IPS-20b (cell line): ENCODE results near the gene AFG1L.
A peak's percentile ranks its signal among the peaks of the same experiment; 100 is the strongest.
"Not testable (repeated sequence)": the region's sequence is repeated elsewhere in the genome, so short reads cannot be mapped to it uniquely, and the experiment has no call there.

ENCODE experiments used
- H3K27ac ChIP-seq: one replicate; pipeline ENCODE4 v1.5.1; 2013; ENCODE audit warnings: low read length
- H3K27me3 ChIP-seq: 2 replicates; pipeline ENCODE4 v1.6.1; 2013; ENCODE audit warnings: mild to moderate bottlenecking, low read length, inconsistent platforms; ENCODE audit not compliant: insufficient read depth
- H3K36me3 ChIP-seq: 2 replicates; pipeline ENCODE4 v1.6.1; 2013; ENCODE audit warnings: low read depth, mild to moderate bottlenecking, inconsistent platforms, low read length, moderate library complexity; ENCODE audit not compliant: insufficient read depth
- H3K4me1 ChIP-seq: 2 replicates; pipeline ENCODE4 v1.6.1; 2013; ENCODE audit warnings: mild to moderate bottlenecking, control low read depth, inconsistent platforms, low read length, moderate library complexity; ENCODE audit not compliant: insufficient read depth
- H3K4me3 ChIP-seq: 2 replicates; pipeline ENCODE4 v1.5.1; 2013; ENCODE audit warnings: mild to moderate bottlenecking, low read length, inconsistent platforms
- H3K9ac ChIP-seq: 2 replicates; pipeline ENCODE4 v1.6.1; 2013; ENCODE audit warnings: low read depth, mild to moderate bottlenecking, inconsistent platforms, low read length, moderate library complexity
- H3K9me3 ChIP-seq: 2 replicates; pipeline ENCODE4 v1.6.1; 2013; ENCODE audit warnings: mild to moderate bottlenecking, low read depth, low read length, inconsistent platforms; ENCODE audit not compliant: insufficient read depth

Gene AFG1L

GRCh38 chr6:108293527-108294296, 1.1 kb upstream of the AFG1L start:
- Histone ChIP-seq H3K27ac (no peak overlapping the region), H3K9ac (no peak overlapping the region), H3K9me3 (no peaks in the 10 kb centered on the region), H3K4me1 (peaks cover 6% of the 10 kb centered on the region; the same call in 1 of the 2 replicates), H3K4me3 (peak overlapping the region; percentile 91), H3K27me3 (no peaks in the 10 kb centered on the region), H3K36me3 (no peaks in the 10 kb centered on the region)

- Histone ChIP-seq H3K4me3 (peak overlapping the region; percentile 91), H3K27me3 (no peaks in the 10 kb centered on the region), H3K9me3 (no peaks in the 10 kb centered on the region), H3K4me1 (peaks cover 6% of the 10 kb centered on the region; the same call in 1 of the 2 replicates), H3K27ac (no peak overlapping the region), H3K36me3 (no peaks in the 10 kb centered on the region), H3K9ac (peak overlapping the region; percentile 87; the same call in 1 of the 2 replicates)
Observed at GRCh38 chr6:108294297-108294726, 542 bp upstream of the AFG1L start.

GRCh38 chr6:108295676-108296075, 822 bp downstream of the AFG1L start:
- Histone ChIP-seq H3K36me3 (no peaks in the 10 kb centered on the region), H3K9me3 (no peaks in the 10 kb centered on the region), H3K4me3 (peak overlapping the region; percentile 91), H3K4me1 (peaks cover 6% of the 10 kb centered on the region; the same call in 1 of the 2 replicates), H3K27me3 (no peaks in the 10 kb centered on the region), H3K9ac (peak overlapping the region; percentile 87; the same call in 1 of the 2 replicates), H3K27ac (peak overlapping the region; percentile 91)

- no peaks in the 10 kb centered on the region for H3K4me1 ChIP-seq
- no peaks in the 10 kb centered on the region; the same call in 1 of the 2 replicates for H3K9me3 ChIP-seq
- H3K4me3 ChIP-seq: no peak overlapping the region
- no peak overlapping the region for H3K27ac ChIP-seq
- no peak overlapping the region for H3K9ac ChIP-seq
- no peaks in the 10 kb centered on the region for H3K36me3 ChIP-seq
- H3K27me3 ChIP-seq: no peaks in the 10 kb centered on the region
Observed at GRCh38 chr6:108302386-108302785, 7.5 kb downstream of the AFG1L start.

GRCh38 chr6:108304646-108305045, 9.8 kb downstream of the AFG1L start:
- Histone ChIP-seq H3K4me3 (no peak overlapping the region), H3K27ac (no peak overlapping the region), H3K36me3 (no peaks in the 10 kb centered on the region), H3K4me1 (no peaks in the 10 kb centered on the region), H3K9me3 (no peaks in the 10 kb centered on the region; the same call in 1 of the 2 replicates), H3K9ac (no peak overlapping the region), H3K27me3 (no peaks in the 10 kb centered on the region)

- H3K27me3 ChIP-seq, H3K9me3 ChIP-seq, H3K9ac ChIP-seq, H3K27ac ChIP-seq, H3K4me1 ChIP-seq, H3K36me3 ChIP-seq, H3K4me3 ChIP-seq: not testable (repeated sequence)
Observed at GRCh38 chr6:108308641-108309040, 13.8 kb downstream of the AFG1L start.

GRCh38 chr6:108309844-108310243, 15.0 kb downstream of the AFG1L start:
- no peaks in the 10 kb centered on the region for H3K27me3 ChIP-seq
- no peak overlapping the region for H3K4me3 ChIP-seq
- no peak overlapping the region for H3K27ac ChIP-seq
- no peaks in the 10 kb centered on the region for H3K9me3 ChIP-seq
- no peaks in the 10 kb centered on the region for H3K36me3 ChIP-seq
- no peak overlapping the region for H3K9ac ChIP-seq
- no peaks in the 10 kb centered on the region for H3K4me1 ChIP-seq

GRCh38 chr6:108312605-108313004, 17.8 kb downstream of the AFG1L start:
- H3K9me3 ChIP-seq: no peaks in the 10 kb centered on the region
- H3K9ac ChIP-seq: no peak overlapping the region
- H3K4me3 ChIP-seq: no peak overlapping the region
- H3K27me3 ChIP-seq: no peaks in the 10 kb centered on the region
- no peak overlapping the region for H3K27ac ChIP-seq
- no peaks in the 10 kb centered on the region for H3K36me3 ChIP-seq
- no peaks in the 10 kb centered on the region for H3K4me1 ChIP-seq

GRCh38 chr6:108321253-108321747, 26.4 kb downstream of the AFG1L start:
- no peaks in the 10 kb centered on the region for H3K27me3 ChIP-seq
- no peak overlapping the region for H3K9ac ChIP-seq
- no peak overlapping the region for H3K27ac ChIP-seq
- no peak overlapping the region for H3K4me3 ChIP-seq
- no peaks in the 10 kb centered on the region for H3K4me1 ChIP-seq
- peaks cover 5% of the 10 kb centered on the region; the same call in 1 of the 2 replicates for H3K36me3 ChIP-seq
- H3K9me3 ChIP-seq: no peaks in the 10 kb centered on the region

- Histone ChIP-seq H3K9ac (no peak overlapping the region), H3K27ac (no peak overlapping the region), H3K4me1 (no peaks in the 10 kb centered on the region), H3K36me3 (peaks cover 5% of the 10 kb centered on the region; the same call in 1 of the 2 replicates), H3K9me3 (no peaks in the 10 kb centered on the region), H3K4me3 (no peak overlapping the region), H3K27me3 (no peaks in the 10 kb centered on the region)
Observed at GRCh38 chr6:108322728-108323127, 27.9 kb downstream of the AFG1L start.

- Histone ChIP-seq H3K27ac (no peak overlapping the region), H3K4me3 (no peak overlapping the region), H3K4me1 (no peaks in the 10 kb centered on the region), H3K9me3 (no peaks in the 10 kb centered on the region), H3K27me3 (no peaks in the 10 kb centered on the region), H3K9ac (no peak overlapping the region), H3K36me3 (peaks cover 5% of the 10 kb centered on the region; the same call in 1 of the 2 replicates)
Observed at GRCh38 chr6:108323710-108324466, 29.0 kb downstream of the AFG1L start.
